ACHN (cell line): Measurements from ENCODE around the gene ATP12A.

Experiments used
- DNase-seq: peaks from one replicate; pipeline ENCODE4 v3.0.0-alpha.2; 2015
- in situ Hi-C: cut with HindIII; loops from 2 replicates; pipeline ENCODE4 v1.10.0; 2017; ENCODE audit warnings: low sequenced_read_pairs, low pct_ligation_motif_present, low pct_unique_long_range_greater_than_20kb

ATP12A gene

GRCh38 chr13:24680258-24680920 lies at the start of gene ATP12A:
ATP12A (plus strand) TSS chr13:24680408; CDS start chr13:24680744, 336 bp downstream.
- no peak for DNase-seq

GRCh38 chr13:24630851-24631620 lies 49.2 kb upstream of the ATP12A start:
- DNase-seq = no peak
- in situ Hi-C loops = no loop called here

More at GRCh38 chr13:24680258-24680920, at the start of gene ATP12A:
- in situ Hi-C loops = no loop called here

- in situ Hi-C loops = no loop called here
- no peak for DNase-seq
Observed at GRCh38 chr13:24631922-24632321, 48.3 kb upstream of the ATP12A start.

GRCh38 chr13:24632382-24633121 lies 47.7 kb upstream of the ATP12A start:
- no peak for DNase-seq
- in situ Hi-C loops = no loop called here

GRCh38 chr13:24636776-24637175 lies 43.4 kb upstream of the ATP12A start:
- DNase-seq = no peak
- in situ Hi-C loops = no loop called here

GRCh38 chr13:24638096-24638495 lies 42.1 kb upstream of the ATP12A start:
- in situ Hi-C loops = no loop called here
- DNase-seq = no peak

GRCh38 chr13:24640752-24641151 lies 39.5 kb upstream of the ATP12A start:
- DNase-seq = no peak
- in situ Hi-C loops = no loop called here

- DNase-seq = no peak
- in situ Hi-C loops = no loop called here
Observed at GRCh38 chr13:24642219-24642618, 38.0 kb upstream of the ATP12A start.

GRCh38 chr13:24644036-24644435 lies 36.2 kb upstream of the ATP12A start:
- no peak for DNase-seq

GRCh38 chr13:24648271-24648670 lies 31.9 kb upstream of the ATP12A start:
- in situ Hi-C loops = no loop called here

More at GRCh38 chr13:24644036-24644435, 36.2 kb upstream of the ATP12A start:
- in situ Hi-C loops = no loop called here

GRCh38 chr13:24648983-24649687 lies 31.1 kb upstream of the ATP12A start:
- in situ Hi-C loops = no loop called here
- DNase-seq = no peak

More at GRCh38 chr13:24648271-24648670, 31.9 kb upstream of the ATP12A start:
- DNase-seq = no peak

- DNase-seq = no peak
- in situ Hi-C loops = no loop called here
Observed at GRCh38 chr13:24649688-24650043, 30.5 kb upstream of the ATP12A start.

GRCh38 chr13:24650161-24650560 lies 30.0 kb upstream of the ATP12A start:
- in situ Hi-C loops = no loop called here
- no peak for DNase-seq

GRCh38 chr13:24651718-24652345 lies 28.4 kb upstream of the ATP12A start:
- in situ Hi-C loops = no loop called here
- DNase-seq = no peak

- in situ Hi-C loops = no loop called here
Observed at GRCh38 chr13:24652359-24652758, 27.8 kb upstream of the ATP12A start.

GRCh38 chr13:24654741-24655140 lies 25.5 kb upstream of the ATP12A start:
- DNase-seq = no peak
- in situ Hi-C loops = no loop called here

More at GRCh38 chr13:24652359-24652758, 27.8 kb upstream of the ATP12A start:
- no peak for DNase-seq

- DNase-seq = no peak
- in situ Hi-C loops = no loop called here
Observed at GRCh38 chr13:24659239-24659638, 21.0 kb upstream of the ATP12A start.

- no peak for DNase-seq
Observed at GRCh38 chr13:24660023-24660741, 20.0 kb upstream of the ATP12A start.

More at GRCh38 chr13:24660023-24660741, 20.0 kb upstream of the ATP12A start:
- in situ Hi-C loops = no loop called here
